CD4-positive, CD25-positive, alpha-beta regulatory T cell (primary cell): ENCODE measurements around the gene TAL1. TPM values are rescaled to one million over a fixed set of nuclear protein-coding genes. Genes with fewer than 3 reads are reported as not detected.

ENCODE experiments used
- ATAC-seq, 2 donors: fragments of 150-1000 bp; cut with Tn5 transposase; one replicate each; pipeline ENCODE4 v1.10.0; 2021; ENCODE audit warnings: low read depth in 2 of 2, moderate number of reproducible peaks in 2 of 2, moderate library complexity in 1 of 2
- DNase-seq, 3 donors: peaks; one replicate each; pipeline versions ENCODE4 v3.0.0 to v3.0.0-alpha.2; 2012 to 2022; ENCODE audit warnings: mixed read lengths in 1 of 3
- H3K27ac ChIP-seq: one replicate; pipeline ENCODE4 v1.7.0; 2013; ENCODE audit warnings: mild to moderate bottlenecking, low read length; ENCODE audit not compliant: insufficient read depth, poor library complexity, severe bottlenecking
- H3K27me3 ChIP-seq: one replicate; pipeline ENCODE4 v1.7.0; 2013; ENCODE audit warnings: low read length; ENCODE audit not compliant: control insufficient read depth, insufficient read depth
- H3K36me3 ChIP-seq: one replicate; pipeline ENCODE4 v1.7.0; 2013; ENCODE audit warnings: mild to moderate bottlenecking, low read length, moderate library complexity; ENCODE audit not compliant: control insufficient read depth, insufficient read depth
- H3K4me1 ChIP-seq: 2 replicates; pipeline ENCODE4 v1.7.0; 2013; ENCODE audit warnings: mild to moderate bottlenecking, low read length; ENCODE audit not compliant: insufficient read depth, control insufficient read depth, poor library complexity, severe bottlenecking
- H3K4me3 ChIP-seq: one replicate; pipeline ENCODE4 v1.7.0; 2013; ENCODE audit warnings: low read depth, mild to moderate bottlenecking, low read length, moderate library complexity
- H3K9me3 ChIP-seq, 2 experiments: 1 replicate in 1 of 2; 2 replicates in 1 of 2; pipeline ENCODE4 v1.7.0; 2013; ENCODE audit warnings: low read length in 2 of 2, mild to moderate bottlenecking in 1 of 2, moderate library complexity in 1 of 2; ENCODE audit not compliant: control insufficient read depth in 2 of 2
- H3K27ac Mint-ChIP-seq, 3 donors: one replicate each; pipeline ENCODE4 v1.8.0; 2020 to 2022; ENCODE audit warnings: mild to moderate bottlenecking in 3 of 3, mixed read lengths in 3 of 3, moderate library complexity in 2 of 3
- H3K27me3 Mint-ChIP-seq: one replicate; pipeline ENCODE4 v1.8.0; 2022; ENCODE audit warnings: mild to moderate bottlenecking, mixed read lengths
- H3K36me3 Mint-ChIP-seq: one replicate; pipeline ENCODE4 v1.8.0; 2020; ENCODE audit warnings: mixed read lengths
- H3K4me1 Mint-ChIP-seq, 4 donors: one replicate each; pipeline ENCODE4 v1.8.0; 2020 to 2022; ENCODE audit warnings: mixed read lengths in 4 of 4, mild to moderate bottlenecking in 1 of 4
- H3K4me3 Mint-ChIP-seq, 4 donors: one replicate each; pipeline ENCODE4 v1.8.0; 2020 to 2022; ENCODE audit warnings: mild to moderate bottlenecking in 4 of 4, mixed read lengths in 4 of 4, moderate library complexity in 3 of 4
- H3K9me3 Mint-ChIP-seq, 7 donors: one replicate each; pipeline ENCODE4 v1.8.0; 2020 to 2022; ENCODE audit warnings: mixed read lengths in 7 of 7, mild to moderate bottlenecking in 3 of 7, moderate library complexity in 2 of 7
- polyA plus RNA-seq, 4 donors: library from polyadenylated mRNA; unstranded; fragments of 300-500 nt; fragmentation: Illumina TruSeq; gene quantifications; one replicate each; pipeline ENCODE4 v1.2.3, GENCODE V29; 2021
- total RNA-seq: library from RNA; stranded (reverse); gene quantifications from one replicate; pipeline ENCODE4 v1.2.3, GENCODE V29; 2022

The TAL1 gene
- total and polyA plus RNA-seq, 5 donors from 2014 or later = 4.4 TPM; not detected in 4

GRCh38 chr1:47252369-47252768, 20.3 kb upstream of the TAL1 start:
- Histone ChIP-seq H3K4me1 (no peaks in the 10 kb centered on the region), H3K4me3 (no peak overlapping the region), H3K27me3 (no peaks in the 10 kb centered on the region), H3K27ac (no peak overlapping the region), H3K9me3 (no peaks in the 10 kb centered on the region), H3K36me3 (no peaks in the 10 kb centered on the region)
- H3K9me3 Mint-ChIP-seq = no peaks in the 10 kb centered on the region
- no peak overlapping the region for H3K27ac Mint-ChIP-seq
- DNase-seq = no peak
- no peak overlapping the region for H3K4me3 Mint-ChIP-seq
- no peaks in the 10 kb centered on the region for H3K27me3 Mint-ChIP-seq
- no peak for ATAC-seq
- H3K36me3 Mint-ChIP-seq = peaks cover 5% of the 10 kb centered on the region
- no peaks in the 10 kb centered on the region for H3K4me1 Mint-ChIP-seq

- Mint-ChIP-seq H3K27me3 (peaks cover 2% of the 10 kb centered on the region), H3K36me3 (peaks cover 5% of the 10 kb centered on the region), H3K9me3 (no peaks in the 10 kb centered on the region), H3K27ac (peak overlapping the region in 1 of 3 donors; percentile 66), H3K4me3 (no peak overlapping the region), H3K4me1 (no peaks in the 10 kb centered on the region)
- ATAC-seq (no peak), DNase-seq (no peak)
- Histone ChIP-seq H3K27ac (no peak overlapping the region), H3K27me3 (no peaks in the 10 kb centered on the region), H3K4me1 (no peaks in the 10 kb centered on the region), H3K36me3 (no peaks in the 10 kb centered on the region), H3K9me3 (no peaks in the 10 kb centered on the region), H3K4me3 (no peak overlapping the region)
These were observed 17.7 kb upstream of the TAL1 start for GRCh38 chr1:47249755-47250154.

- no peaks in the 10 kb centered on the region for H3K9me3 Mint-ChIP-seq
- H3K4me1 Mint-ChIP-seq = peaks cover 2 to 7% (median 3%) of the 10 kb centered on the region in 4 donors
- no peak overlapping the region for H3K27ac Mint-ChIP-seq
- DNase-seq (no peak), ATAC-seq (no peak)
- Histone ChIP-seq H3K4me3 (no peak overlapping the region), H3K4me1 (peaks cover 3% of the 10 kb centered on the region), H3K27ac (no peak overlapping the region), H3K9me3 (no peaks in the 10 kb centered on the region), H3K27me3 (no peaks in the 10 kb centered on the region), H3K36me3 (no peaks in the 10 kb centered on the region)
- peaks cover 29% of the 10 kb centered on the region for H3K27me3 Mint-ChIP-seq
- no peak overlapping the region for H3K4me3 Mint-ChIP-seq
- H3K36me3 Mint-ChIP-seq = no peaks in the 10 kb centered on the region
These were observed 12.4 kb upstream of the TAL1 start for GRCh38 chr1:47244339-47244862.

- no peak overlapping the region for H3K27ac Mint-ChIP-seq
- no peaks in the 10 kb centered on the region for H3K36me3 ChIP-seq
- H3K4me1 Mint-ChIP-seq = peaks cover 7 to 8% (median 8%) of the 10 kb centered on the region in 4 donors
- no peaks in the 10 kb centered on the region for H3K27me3 ChIP-seq
- H3K4me3 ChIP-seq = no peak overlapping the region
- ATAC-seq = no peak
- H3K9me3 ChIP-seq = no peaks in the 10 kb centered on the region
- peaks cover 8% of the 10 kb centered on the region for H3K4me1 ChIP-seq
- H3K27me3 Mint-ChIP-seq = peaks cover 31% of the 10 kb centered on the region
- H3K9me3 Mint-ChIP-seq = no peaks in the 10 kb centered on the region
- no peak overlapping the region for H3K4me3 Mint-ChIP-seq
- no peak overlapping the region for H3K27ac ChIP-seq
- no peaks in the 10 kb centered on the region for H3K36me3 Mint-ChIP-seq
- no peak for DNase-seq
These were observed 11.9 kb upstream of the TAL1 start for GRCh38 chr1:47243910-47244309.

GRCh38 chr1:47241114-47242113, 9.4 kb upstream of the TAL1 start:
- H3K4me3 Mint-ChIP-seq = no peak overlapping the region
- no peaks in the 10 kb centered on the region for H3K27me3 ChIP-seq
- no peak for ATAC-seq
- H3K4me3 ChIP-seq = no peak overlapping the region
- no peaks in the 10 kb centered on the region for H3K9me3 ChIP-seq
- H3K36me3 Mint-ChIP-seq = no peaks in the 10 kb centered on the region
- H3K27ac Mint-ChIP-seq = no peak overlapping the region
- no peak overlapping the region for H3K27ac ChIP-seq
- H3K9me3 Mint-ChIP-seq = no peaks in the 10 kb centered on the region
- peaks cover 10 to 12% (median 12%) of the 10 kb centered on the region in 4 donors for H3K4me1 Mint-ChIP-seq
- peaks cover 12% of the 10 kb centered on the region for H3K4me1 ChIP-seq
- DNase-seq = no peak
- H3K36me3 ChIP-seq = no peaks in the 10 kb centered on the region
- peaks cover 42% of the 10 kb centered on the region for H3K27me3 Mint-ChIP-seq

- ATAC-seq = peak; percentile 24 to 34
- peaks cover 46% of the 10 kb centered on the region for H3K27me3 Mint-ChIP-seq
- peak overlapping the region in 2 of 3 donors; percentile 27 to 37 for H3K27ac Mint-ChIP-seq
- H3K36me3 Mint-ChIP-seq = no peaks in the 10 kb centered on the region
- peaks cover 4% of the 10 kb centered on the region for H3K27me3 ChIP-seq
- H3K4me1 Mint-ChIP-seq = peaks cover 10 to 14% (median 12%) of the 10 kb centered on the region in 4 donors
- peaks cover 12% of the 10 kb centered on the region for H3K4me1 ChIP-seq
- H3K4me3 Mint-ChIP-seq = peak overlapping the region in 3 of 4 donors; percentile 13 to 48 (median 22)
- no peaks in the 10 kb centered on the region for H3K36me3 ChIP-seq
- DNase-seq = peak in 1 of 3 donors; percentile 73
- peak overlapping the region; percentile 26 for H3K4me3 ChIP-seq
- H3K9me3 ChIP-seq = no peaks in the 10 kb centered on the region
- H3K9me3 Mint-ChIP-seq = no peaks in the 10 kb centered on the region
- H3K27ac ChIP-seq = no peak overlapping the region
These were observed 7.0 kb upstream of the TAL1 start for GRCh38 chr1:47238935-47239592.

- Mint-ChIP-seq H3K4me1 (peaks cover 10 to 31% (median 16%) of the 10 kb centered on the region in 4 donors), H3K27me3 (peaks cover 54% of the 10 kb centered on the region), H3K4me3 (no peak overlapping the region), H3K36me3 (no peaks in the 10 kb centered on the region), H3K9me3 (peaks cover 0 to 2% (median 0%) of the 10 kb centered on the region in 7 donors), H3K27ac (no peak overlapping the region)
- Histone ChIP-seq H3K9me3 (no peaks in the 10 kb centered on the region), H3K4me3 (no peak overlapping the region), H3K27me3 (peaks cover 25% of the 10 kb centered on the region), H3K27ac (no peak overlapping the region), H3K36me3 (no peaks in the 10 kb centered on the region), H3K4me1 (peaks cover 29% of the 10 kb centered on the region)
- DNase-seq (no peak), ATAC-seq (no peak)
These were observed 3.8 kb upstream of the TAL1 start for GRCh38 chr1:47235806-47236205.
